Endothelial cell (in vitro differentiated cells): ENCODE measurements around the gene DRAP1. TPM values are rescaled to one million over a fixed set of nuclear protein-coding genes. Genes with fewer than 3 reads are reported as not detected.

Experiments
- DNase-seq: peaks from one replicate; pipeline ENCODE4 v3.0.0; 2021; ENCODE audit warnings: low spot score
- H3K27ac Mint-ChIP-seq: one replicate; pipeline ENCODE4 v1.8.0; 2021; ENCODE audit warnings: mixed read lengths, inconsistent platforms; ENCODE audit not compliant: unreplicated experiment
- H3K27me3 Mint-ChIP-seq: one replicate; pipeline ENCODE4 v1.8.0; 2021; ENCODE audit warnings: mild to moderate bottlenecking, moderate library complexity, mixed read lengths, inconsistent platforms; ENCODE audit not compliant: unreplicated experiment
- H3K36me3 Mint-ChIP-seq: one replicate; pipeline ENCODE4 v1.8.0; 2021; ENCODE audit warnings: mild to moderate bottlenecking, low read depth, mixed read lengths, inconsistent platforms; ENCODE audit not compliant: unreplicated experiment
- H3K4me1 Mint-ChIP-seq: one replicate; pipeline ENCODE4 v1.8.0; 2021; ENCODE audit warnings: mild to moderate bottlenecking, mixed read lengths, inconsistent platforms; ENCODE audit not compliant: unreplicated experiment
- H3K4me3 Mint-ChIP-seq: one replicate; pipeline ENCODE4 v1.8.0; 2021; ENCODE audit warnings: mild to moderate bottlenecking, mixed read lengths, inconsistent platforms; ENCODE audit not compliant: unreplicated experiment
- H3K9me3 Mint-ChIP-seq: one replicate; pipeline ENCODE4 v1.8.0; 2021; ENCODE audit warnings: mixed read lengths, inconsistent platforms; ENCODE audit not compliant: unreplicated experiment
- total RNA-seq: library from RNA; stranded (reverse); fragmentation: NEBNext Ultra II Directional; extraction: Animal tissue kit (Norgen Biotek cat#: 25700); gene quantifications from one replicate; pipeline ENCODE4 v1.2.1, GENCODE V29; 2021; ENCODE audit not compliant: unreplicated experiment
- TF ChIP-seq, protein P1 (sequence below): fragments of 200-600 bp; sonication (generic); IDR thresholded peaks from one replicate; pipeline ENCODE4 v1.5.0; 2021; ENCODE audit warnings: antibody characterized with exemption; ENCODE audit not compliant: unreplicated experiment

Gene DRAP1
- total RNA-seq, 1 donor from 2014 or later: 79.6 TPM

DNA sequence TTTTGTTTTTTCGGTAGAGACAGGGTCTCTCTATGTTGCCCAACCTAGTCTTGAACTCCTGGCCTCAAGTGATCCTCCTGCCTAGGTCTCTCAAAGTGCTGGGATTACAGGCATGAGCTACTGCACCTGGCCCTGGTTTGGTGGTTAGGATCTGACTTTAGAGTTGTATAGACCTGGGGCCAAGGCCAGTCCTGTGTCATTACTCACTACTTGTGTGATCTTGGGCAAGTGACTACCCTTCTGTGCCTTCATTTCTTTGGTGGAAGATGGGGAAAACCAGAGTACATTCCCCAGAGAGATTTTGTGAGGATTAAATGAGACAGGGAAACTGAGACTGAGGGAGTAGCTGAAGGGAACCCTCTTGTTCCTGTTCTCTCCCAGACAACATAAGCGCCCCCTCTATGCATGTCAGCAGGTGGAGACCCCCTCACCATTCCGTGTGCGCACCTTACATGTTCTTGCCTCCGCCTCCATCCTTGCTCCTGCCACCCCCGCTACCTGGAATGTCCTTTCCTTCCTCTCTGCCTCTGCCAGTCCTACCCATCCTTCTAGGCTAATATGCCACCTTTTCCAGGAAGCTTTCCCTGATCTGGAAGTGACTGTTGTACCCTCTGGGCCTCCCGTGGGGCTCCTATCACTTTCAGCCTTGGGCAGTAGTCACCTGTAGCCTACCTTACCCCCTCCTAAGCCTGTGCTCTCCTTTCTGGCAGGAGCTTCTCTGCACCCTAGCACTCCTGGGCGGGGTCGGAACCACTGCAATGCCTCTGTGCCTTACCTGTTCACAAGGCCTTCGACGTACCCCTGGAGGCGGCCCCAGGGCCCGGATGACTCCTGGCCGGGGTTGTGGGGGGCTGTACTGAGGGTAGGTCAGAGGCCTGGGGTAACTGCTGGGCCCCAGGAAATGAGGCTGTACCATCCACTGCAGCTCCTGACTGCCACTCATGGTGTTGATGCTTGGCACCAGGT is 22.9 kb upstream of the DRAP1 start:
- H3K4me3 Mint-ChIP-seq: no peak overlapping the region

DNA sequence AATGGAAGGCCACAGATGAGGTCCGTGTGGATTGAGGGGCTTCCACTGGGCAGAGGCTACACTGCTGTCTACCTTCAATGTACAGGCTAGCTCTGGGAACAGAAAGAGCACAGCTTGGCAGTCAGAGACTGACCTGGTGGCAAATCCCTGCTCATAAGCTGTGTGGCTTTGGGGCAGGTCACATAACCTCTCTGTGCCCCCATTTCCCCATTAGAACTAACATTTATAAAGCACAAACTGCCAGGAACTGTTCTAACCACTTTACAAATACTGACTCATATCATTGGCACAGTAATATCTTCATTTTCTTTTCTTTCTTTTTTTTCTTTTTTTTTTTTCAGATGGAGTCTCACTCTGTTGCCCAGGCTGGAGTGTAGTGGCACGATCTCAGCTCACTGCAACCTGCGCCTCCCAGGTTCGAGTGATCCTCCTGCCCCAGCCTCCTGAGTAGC is 22.2 kb upstream of the DRAP1 start:
- H3K4me3 Mint-ChIP-seq: no peak overlapping the region
- peaks cover 27% of the 10 kb centered on the region for H3K27me3 Mint-ChIP-seq
- H3K27ac Mint-ChIP-seq: no peak overlapping the region
- no peak for DNase-seq
- no peaks in the 10 kb centered on the region for H3K36me3 Mint-ChIP-seq
- TF ChIP-seq, protein P1, sequence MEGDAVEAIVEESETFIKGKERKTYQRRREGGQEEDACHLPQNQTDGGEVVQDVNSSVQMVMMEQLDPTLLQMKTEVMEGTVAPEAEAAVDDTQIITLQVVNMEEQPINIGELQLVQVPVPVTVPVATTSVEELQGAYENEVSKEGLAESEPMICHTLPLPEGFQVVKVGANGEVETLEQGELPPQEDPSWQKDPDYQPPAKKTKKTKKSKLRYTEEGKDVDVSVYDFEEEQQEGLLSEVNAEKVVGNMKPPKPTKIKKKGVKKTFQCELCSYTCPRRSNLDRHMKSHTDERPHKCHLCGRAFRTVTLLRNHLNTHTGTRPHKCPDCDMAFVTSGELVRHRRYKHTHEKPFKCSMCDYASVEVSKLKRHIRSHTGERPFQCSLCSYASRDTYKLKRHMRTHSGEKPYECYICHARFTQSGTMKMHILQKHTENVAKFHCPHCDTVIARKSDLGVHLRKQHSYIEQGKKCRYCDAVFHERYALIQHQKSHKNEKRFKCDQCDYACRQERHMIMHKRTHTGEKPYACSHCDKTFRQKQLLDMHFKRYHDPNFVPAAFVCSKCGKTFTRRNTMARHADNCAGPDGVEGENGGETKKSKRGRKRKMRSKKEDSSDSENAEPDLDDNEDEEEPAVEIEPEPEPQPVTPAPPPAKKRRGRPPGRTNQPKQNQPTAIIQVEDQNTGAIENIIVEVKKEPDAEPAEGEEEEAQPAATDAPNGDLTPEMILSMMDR: no peak
- H3K9me3 Mint-ChIP-seq: no peaks in the 10 kb centered on the region
- peaks cover 23% of the 10 kb centered on the region for H3K4me1 Mint-ChIP-seq

More for the DNA sequence above, 22.9 kb upstream of the DRAP1 start:
- Mint-ChIP-seq H3K36me3 (no peaks in the 10 kb centered on the region), H3K27me3 (peaks cover 26% of the 10 kb centered on the region), H3K27ac (no peak overlapping the region), H3K9me3 (no peaks in the 10 kb centered on the region), H3K4me1 (peaks cover 25% of the 10 kb centered on the region)
- DNase-seq: no peak
- TF ChIP-seq, protein P1: no peak

DNA sequence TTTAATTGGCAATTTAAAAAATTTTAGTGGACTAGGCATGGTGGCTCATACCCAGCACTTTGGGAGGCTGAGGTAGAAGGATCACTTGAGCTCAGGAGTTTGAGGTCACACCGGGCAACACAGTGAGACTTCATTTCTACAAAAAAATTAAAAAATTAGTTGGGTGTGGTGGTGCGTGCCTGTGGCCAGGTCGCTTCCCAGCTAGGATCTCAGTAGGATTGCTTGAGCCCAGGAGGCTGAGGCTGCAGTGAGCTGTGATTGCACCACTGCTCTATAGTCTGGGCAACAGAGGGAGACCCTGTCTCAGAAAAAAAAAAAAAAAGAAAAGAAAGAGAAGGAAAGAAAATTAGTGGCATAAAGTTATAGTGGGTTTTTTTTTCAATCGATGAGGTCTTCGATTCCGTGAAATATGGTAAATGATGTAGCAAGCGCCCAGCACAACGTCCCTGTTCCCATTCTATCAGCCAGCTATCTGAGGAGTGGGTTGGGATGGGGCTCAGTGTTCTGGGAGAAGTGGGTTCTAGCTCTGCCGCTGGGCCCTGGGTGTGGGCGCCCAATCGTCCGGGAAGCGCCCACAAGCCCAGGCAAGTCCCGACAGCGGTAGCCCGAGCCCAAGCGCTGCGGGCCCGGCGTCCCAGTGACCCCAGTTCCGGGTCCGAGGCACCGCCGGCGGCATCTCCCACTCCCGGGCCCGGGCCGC is 20.4 kb upstream of the DRAP1 start:
- Mint-ChIP-seq H3K27ac (peak overlapping the region; percentile 64), H3K27me3 (peaks cover 23% of the 10 kb centered on the region), H3K9me3 (no peaks in the 10 kb centered on the region), H3K4me3 (peak overlapping the region; percentile 88), H3K36me3 (no peaks in the 10 kb centered on the region), H3K4me1 (peaks cover 9% of the 10 kb centered on the region)
- no peak for DNase-seq
- TF ChIP-seq, protein P1: no peak

DNA sequence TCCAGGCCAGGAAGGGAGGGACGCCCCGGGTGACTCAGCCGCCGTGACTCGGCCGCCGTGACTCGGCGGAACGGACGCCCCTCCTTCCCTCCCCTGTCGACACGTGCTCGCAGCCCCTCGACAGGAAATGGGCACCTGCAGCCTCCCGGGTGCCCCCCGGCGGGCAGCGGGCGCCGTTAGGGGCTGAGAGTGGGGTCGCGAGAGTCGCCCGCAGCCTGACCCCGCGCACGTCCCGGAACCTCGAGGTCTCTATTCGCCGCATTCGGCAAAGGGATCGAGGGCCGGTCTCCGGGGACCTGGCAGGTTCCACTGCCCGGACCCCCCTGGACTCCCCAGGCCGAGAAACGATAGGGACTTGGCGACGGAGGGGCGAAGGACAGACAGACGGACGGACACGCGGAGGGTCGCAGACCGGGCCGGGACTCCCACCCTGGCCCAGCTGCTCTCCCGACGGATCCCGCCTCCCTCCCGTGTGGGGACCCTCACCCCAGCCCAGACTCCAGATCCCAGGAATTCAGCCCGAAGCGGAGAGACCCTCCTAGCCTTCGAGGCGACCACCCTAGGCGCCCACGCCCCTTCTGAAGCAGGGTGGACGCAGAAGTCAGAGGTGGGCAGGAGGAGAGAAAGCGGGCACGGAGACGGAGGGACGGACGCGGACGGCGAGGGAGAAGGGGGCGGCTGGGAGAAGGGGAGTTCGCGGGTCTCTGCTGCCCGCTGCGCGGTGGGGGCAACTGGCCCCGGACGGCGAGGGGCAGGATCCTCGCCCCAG is 19.7 kb upstream of the DRAP1 start:
- peak overlapping the region; percentile 42 for H3K4me3 Mint-ChIP-seq
- H3K9me3 Mint-ChIP-seq: no peaks in the 10 kb centered on the region
- H3K27ac Mint-ChIP-seq: no peak overlapping the region
- peak; percentile 49 for DNase-seq
- peaks cover 20% of the 10 kb centered on the region for H3K27me3 Mint-ChIP-seq
- H3K4me1 Mint-ChIP-seq: peaks cover 3% of the 10 kb centered on the region
- TF ChIP-seq, protein P1: no peak
- no peaks in the 10 kb centered on the region for H3K36me3 Mint-ChIP-seq
